ENCODE measurements around the gene RAB8B. TPM values are rescaled to one million over a fixed set of nuclear protein-coding genes. Genes with fewer than 3 reads are reported as not detected.

RAB8B gene
- total and polyA plus RNA-seq, 12 donors, result 5.2 to 54.4 (median 35.5) TPM

DNA sequence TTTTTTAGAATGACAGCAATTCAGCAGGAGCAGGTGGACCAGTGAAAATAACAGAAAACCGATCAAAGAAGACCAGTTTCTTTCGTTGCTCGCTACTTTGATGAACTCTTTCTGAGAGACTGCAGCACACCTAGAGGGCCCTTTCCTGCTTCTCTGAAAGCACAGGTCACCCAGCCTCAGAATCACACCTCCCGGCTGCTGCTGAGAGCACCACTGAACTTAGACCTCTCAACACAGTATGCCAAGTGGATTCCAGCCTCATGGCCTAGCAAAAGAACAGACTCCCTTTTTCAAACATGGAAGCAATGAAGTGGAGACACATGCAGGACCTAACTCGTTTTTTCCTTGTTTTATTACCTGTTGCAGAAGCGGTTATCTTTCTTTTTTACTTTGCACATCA lies 74.1 kb downstream of the RAB8B start:
- H3K4me3 ChIP-seq, result no peak overlapping the region
- no peak for TF ChIP-seq POLR2A (IDR thresholded peaks at IDR 0.05)
- TF ChIP-seq, protein P1, sequence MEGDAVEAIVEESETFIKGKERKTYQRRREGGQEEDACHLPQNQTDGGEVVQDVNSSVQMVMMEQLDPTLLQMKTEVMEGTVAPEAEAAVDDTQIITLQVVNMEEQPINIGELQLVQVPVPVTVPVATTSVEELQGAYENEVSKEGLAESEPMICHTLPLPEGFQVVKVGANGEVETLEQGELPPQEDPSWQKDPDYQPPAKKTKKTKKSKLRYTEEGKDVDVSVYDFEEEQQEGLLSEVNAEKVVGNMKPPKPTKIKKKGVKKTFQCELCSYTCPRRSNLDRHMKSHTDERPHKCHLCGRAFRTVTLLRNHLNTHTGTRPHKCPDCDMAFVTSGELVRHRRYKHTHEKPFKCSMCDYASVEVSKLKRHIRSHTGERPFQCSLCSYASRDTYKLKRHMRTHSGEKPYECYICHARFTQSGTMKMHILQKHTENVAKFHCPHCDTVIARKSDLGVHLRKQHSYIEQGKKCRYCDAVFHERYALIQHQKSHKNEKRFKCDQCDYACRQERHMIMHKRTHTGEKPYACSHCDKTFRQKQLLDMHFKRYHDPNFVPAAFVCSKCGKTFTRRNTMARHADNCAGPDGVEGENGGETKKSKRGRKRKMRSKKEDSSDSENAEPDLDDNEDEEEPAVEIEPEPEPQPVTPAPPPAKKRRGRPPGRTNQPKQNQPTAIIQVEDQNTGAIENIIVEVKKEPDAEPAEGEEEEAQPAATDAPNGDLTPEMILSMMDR (IDR thresholded peaks at IDR 0.05), result no peak
- no peak overlapping the region for H3K27ac ChIP-seq
- intact Hi-C loops (cut with DNase I), result no loop called here
- H3K9me3 ChIP-seq (replicated peaks in 1 of 3), result no peaks in the 10 kb centered on the region
- peaks cover 0 to 35% of the 10 kb centered on the region in 2 donors for H3K36me3 ChIP-seq (replicated peaks in 1 of 2)
- H3K4me1 ChIP-seq (replicated peaks in 1 of 2), result no peaks in the 10 kb centered on the region
- DNase-seq, result no peak
- 90 to 95% (median 93%) methylated on average over 6 of the region's 6 CpGs for WGBS, 4 donors
- H3K27me3 ChIP-seq, result no peaks in the 10 kb centered on the region

DNA sequence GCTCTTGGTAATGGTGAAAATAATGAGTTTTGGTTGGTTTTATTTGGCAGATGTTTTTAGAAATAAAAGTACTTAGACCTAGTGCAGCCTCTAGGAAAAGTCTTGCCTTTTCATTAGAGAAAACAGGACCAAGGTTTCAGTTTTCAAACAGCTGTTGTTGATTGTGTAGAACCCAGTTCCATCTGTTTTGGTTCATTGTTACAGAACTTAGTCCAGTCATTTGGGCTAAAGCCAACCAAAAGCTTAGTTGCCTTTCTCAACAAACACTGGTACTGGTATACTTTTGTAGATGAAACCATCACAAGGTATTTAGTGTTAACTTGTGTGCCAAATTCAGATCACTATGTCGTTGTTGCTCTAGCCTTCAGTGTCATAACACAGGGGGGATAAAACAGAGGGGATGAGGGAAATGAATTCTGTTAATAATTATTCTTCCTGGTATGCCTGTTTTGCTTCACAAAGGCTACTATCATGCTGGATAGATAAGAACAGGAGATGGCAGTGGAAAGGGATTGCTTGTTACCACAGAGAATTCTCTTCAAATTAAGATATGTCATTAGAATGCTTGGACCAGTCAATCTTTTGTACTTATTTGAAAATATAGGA lies 75.4 kb downstream of the RAB8B start:
- H3K27me3 ChIP-seq, result no peaks in the 10 kb centered on the region
- no peak for DNase-seq
- no peaks in the 10 kb centered on the region for H3K4me1 ChIP-seq (replicated peaks in 1 of 2)
- peaks cover 0 to 27% of the 10 kb centered on the region in 2 donors for H3K36me3 ChIP-seq (replicated peaks in 1 of 2)
- intact Hi-C loops (cut with DNase I), result no loop called here
- 72 to 85% (median 78%) methylated on average over 1 of the region's 1 CpG for WGBS, 4 donors
- no peak overlapping the region for H3K27ac ChIP-seq
- TF ChIP-seq POLR2A (IDR thresholded peaks at IDR 0.05), result no peak
- TF ChIP-seq, protein P1 (IDR thresholded peaks at IDR 0.05), result no peak
- H3K9me3 ChIP-seq (replicated peaks in 1 of 3), result no peaks in the 10 kb centered on the region
- no peak overlapping the region for H3K4me3 ChIP-seq

DNA sequence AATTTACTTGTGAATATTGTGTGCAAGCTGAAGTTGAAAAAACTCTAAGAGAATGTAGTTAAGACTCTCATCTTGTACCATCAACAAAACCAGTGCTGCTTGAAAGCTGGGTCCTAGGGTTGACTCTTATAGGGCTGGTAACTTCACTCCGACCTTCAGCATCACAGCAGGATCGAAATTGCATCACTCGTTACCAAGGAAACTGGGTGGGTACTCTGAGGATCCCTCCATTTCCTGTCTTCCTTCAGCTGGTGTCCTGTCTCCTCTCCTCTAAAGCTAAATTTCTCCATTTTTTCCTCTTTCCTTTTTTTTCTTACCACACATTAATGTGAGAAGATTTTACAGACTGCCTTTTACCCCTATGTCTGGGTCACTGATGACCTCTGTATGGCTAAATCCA lies 85.0 kb downstream of the RAB8B start:
- 75 to 82% (median 78%) methylated on average over 3 of the region's 3 CpGs for WGBS, 4 donors
- H3K27ac ChIP-seq, result no peak overlapping the region
- TF ChIP-seq POLR2A (IDR thresholded peaks at IDR 0.05), result no peak
- TF ChIP-seq, protein P1 (IDR thresholded peaks at IDR 0.05), result no peak
- H3K36me3 ChIP-seq (replicated peaks in 1 of 2), result no peaks in the 10 kb centered on the region
- intact Hi-C loops (cut with DNase I), result loop anchor here in 1 of 2 donors (10.0 kb wide), 1 partner anchor 70 kb away; no protein-coding TSS in a partner anchor
- H3K4me1 ChIP-seq (replicated peaks in 1 of 2), result peaks cover 5 to 14% of the 10 kb centered on the region in 2 donors
- no peak overlapping the region for H3K4me3 ChIP-seq
- no peaks in the 10 kb centered on the region for H3K27me3 ChIP-seq
- no peaks in the 10 kb centered on the region for H3K9me3 ChIP-seq (replicated peaks in 1 of 3)
- no peak for DNase-seq

DNA sequence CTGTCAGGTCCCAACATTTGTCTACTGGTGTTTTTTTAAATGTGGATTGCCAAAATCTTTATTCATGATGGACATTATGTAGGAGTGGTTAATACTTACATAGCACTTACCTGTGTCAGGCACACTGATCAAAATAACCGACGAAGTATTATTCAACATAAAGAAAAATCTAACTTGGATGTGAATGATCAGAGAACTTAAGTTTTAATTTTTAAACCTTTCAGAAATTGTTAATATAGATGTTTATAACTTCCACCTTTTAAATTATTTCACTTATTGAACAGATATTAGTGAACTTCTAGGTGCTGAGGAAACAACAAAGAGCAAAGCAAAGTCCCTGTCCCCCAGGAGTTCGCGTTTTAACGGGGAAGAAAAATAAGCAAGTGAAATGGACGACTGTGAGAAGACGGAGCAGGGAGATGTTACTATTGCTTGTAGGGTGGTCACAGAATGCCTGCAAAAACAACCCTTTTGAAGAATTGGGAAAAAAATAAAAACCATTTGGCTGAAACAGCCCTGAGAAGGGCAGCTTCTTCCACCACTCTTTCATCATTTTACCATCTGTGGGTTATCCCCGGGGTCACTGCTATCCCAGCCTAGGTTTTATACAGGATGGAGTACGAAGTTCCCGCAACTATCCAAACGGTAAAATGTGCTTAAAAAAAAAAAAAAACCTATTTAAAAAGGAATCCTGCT lies 87.1 kb downstream of the RAB8B start:
- WGBS, 4 donors, result 14 to 17% (median 15%) methylated on average over 11 of the region's 11 CpGs
- no peaks in the 10 kb centered on the region for H3K9me3 ChIP-seq (replicated peaks in 1 of 3)
- TF ChIP-seq, protein P1 (IDR thresholded peaks at IDR 0.05), result no peak
- TF ChIP-seq POLR2A (IDR thresholded peaks at IDR 0.05), result no peak
- no peaks in the 10 kb centered on the region for H3K27me3 ChIP-seq
- no peak for DNase-seq
- intact Hi-C loops (cut with DNase I), result loop anchor here in 1 of 2 donors (10.0 kb wide), 1 partner anchor 72 kb away; no protein-coding TSS in a partner anchor
- H3K27ac ChIP-seq, result peak overlapping the region in 4 of 5 donors; percentile 67 to 93 (median 84)
- peak overlapping the region in 3 of 4 donors; percentile 43 to 83 (median 77) for H3K4me3 ChIP-seq
- peaks cover 5 to 14% of the 10 kb centered on the region in 2 donors for H3K4me1 ChIP-seq (replicated peaks in 1 of 2)
- peaks cover 0 to 4% of the 10 kb centered on the region in 2 donors for H3K36me3 ChIP-seq (replicated peaks in 1 of 2)
